Measurements from ENCODE around the gene TIMM22.

Gene TIMM22

GRCh38 chr17:975371-975915, 21.5 kb upstream of the TIMM22 start:
- peaks cover 12% of the 10 kb centered on the region for H3K4me1 ChIP-seq (ENCODE audit: control insufficient read depth, low read length)
- H3K27me3 ChIP-seq (ENCODE audit: control insufficient read depth, low read length): peaks cover 22% of the 10 kb centered on the region
- H3K79me2 ChIP-seq (ENCODE audit: control insufficient read depth, low read length): no peaks in the 10 kb centered on the region
- no peak overlapping the region for H3K4me2 ChIP-seq (ENCODE audit: low read length)
- H3F3A ChIP-seq (ENCODE audit: control insufficient read depth, insufficient read depth): peaks cover 4% of the 10 kb centered on the region
- H3K9me3 ChIP-seq (ENCODE audit: control insufficient read depth, insufficient read depth, low read length): no peaks in the 10 kb centered on the region
- no peak overlapping the region for H3K27ac ChIP-seq (ENCODE audit: low read depth, low read length)
- no peaks in the 10 kb centered on the region for H3K9me2 ChIP-seq (replicated peaks; ENCODE audit: control insufficient read depth, low read length)
- H3K4me3 ChIP-seq (ENCODE audit: low read length): no peak overlapping the region
- TF ChIP-seq EZH2phosphoT487 (IDR thresholded peaks at IDR 0.05; ENCODE audit: borderline replicate concordance, low read length): no peak
- no peak for TF ChIP-seq CTCF (IDR thresholded peaks at IDR 0.05; ENCODE audit: low read depth, low read length, poor library complexity, severe bottlenecking)
- H3K36me3 ChIP-seq (ENCODE audit: control insufficient read depth, low read length): no peaks in the 10 kb centered on the region
- H4K20me1 ChIP-seq (ENCODE audit: control insufficient read depth, insufficient read depth, low read depth, low read length): no peaks in the 10 kb centered on the region

GRCh38 chr17:976312-976711, 20.6 kb upstream of the TIMM22 start:
- no peaks in the 10 kb centered on the region for H4K20me1 ChIP-seq (ENCODE audit: control insufficient read depth, insufficient read depth, low read depth, low read length)
- no peaks in the 10 kb centered on the region for H3K36me3 ChIP-seq (ENCODE audit: control insufficient read depth, low read length)
- peaks cover 11% of the 10 kb centered on the region for H3F3A ChIP-seq (ENCODE audit: control insufficient read depth, insufficient read depth)
- H3K27ac ChIP-seq (ENCODE audit: low read depth, low read length): no peak overlapping the region
- H3K27me3 ChIP-seq (ENCODE audit: control insufficient read depth, low read length): peaks cover 22% of the 10 kb centered on the region
- no peak overlapping the region for H3K4me2 ChIP-seq (ENCODE audit: low read length)
- H3K9me2 ChIP-seq (replicated peaks; ENCODE audit: control insufficient read depth, low read length): no peaks in the 10 kb centered on the region
- peaks cover 20% of the 10 kb centered on the region for H3K4me1 ChIP-seq (ENCODE audit: control insufficient read depth, low read length)
- H3K4me3 ChIP-seq (ENCODE audit: low read length): no peak overlapping the region
- H3K9me3 ChIP-seq (ENCODE audit: control insufficient read depth, insufficient read depth, low read length): no peaks in the 10 kb centered on the region
- H3K79me2 ChIP-seq (ENCODE audit: control insufficient read depth, low read length): no peaks in the 10 kb centered on the region
- no peak for TF ChIP-seq EZH2phosphoT487 (IDR thresholded peaks at IDR 0.05; ENCODE audit: borderline replicate concordance, low read length)
- TF ChIP-seq CTCF (IDR thresholded peaks at IDR 0.05; ENCODE audit: low read depth, low read length, poor library complexity, severe bottlenecking): no peak

GRCh38 chr17:977166-977565, 19.8 kb upstream of the TIMM22 start:
- Histone ChIP-seq H3K36me3 (ENCODE audit: control insufficient read depth, low read length) (no peaks in the 10 kb centered on the region), H3K4me2 (ENCODE audit: low read length) (no peak overlapping the region), H3K4me3 (ENCODE audit: low read length) (no peak overlapping the region), H3K9me2 (replicated peaks; ENCODE audit: control insufficient read depth, low read length) (no peaks in the 10 kb centered on the region), H3K4me1 (ENCODE audit: control insufficient read depth, low read length) (peaks cover 23% of the 10 kb centered on the region), H3K27ac (ENCODE audit: low read depth, low read length) (no peak overlapping the region), H3K9me3 (ENCODE audit: control insufficient read depth, insufficient read depth, low read length) (no peaks in the 10 kb centered on the region), H3K27me3 (ENCODE audit: control insufficient read depth, low read length) (peaks cover 22% of the 10 kb centered on the region), H3K79me2 (ENCODE audit: control insufficient read depth, low read length) (no peaks in the 10 kb centered on the region), H3F3A (ENCODE audit: control insufficient read depth, insufficient read depth) (peaks cover 14% of the 10 kb centered on the region), H4K20me1 (ENCODE audit: control insufficient read depth, insufficient read depth, low read depth, low read length) (no peaks in the 10 kb centered on the region)
- TF ChIP-seq CTCF (IDR thresholded peaks at IDR 0.05; ENCODE audit: low read depth, low read length, poor library complexity, severe bottlenecking): no peak
